Measurements from ENCODE around the gene MARVELD3.

- peak; percentile 53 for TF ChIP-seq CTCF (IDR thresholded peaks at IDR 0.05)
- TF ChIP-seq EZH2 (IDR thresholded peaks at IDR 0.05): no peak
Measured at GRCh38 chr16:71648921-71649320, 22.9 kb downstream of the MARVELD3 start.
